Right forelimb (tissue), 1 donor: ENCODE measurements around the gene RPS2.

Experiments used
- DNase-seq: peaks from one replicate; pipeline ENCODE4 v3.0.0-alpha.2; 2018

The RPS2 gene

DNA sequence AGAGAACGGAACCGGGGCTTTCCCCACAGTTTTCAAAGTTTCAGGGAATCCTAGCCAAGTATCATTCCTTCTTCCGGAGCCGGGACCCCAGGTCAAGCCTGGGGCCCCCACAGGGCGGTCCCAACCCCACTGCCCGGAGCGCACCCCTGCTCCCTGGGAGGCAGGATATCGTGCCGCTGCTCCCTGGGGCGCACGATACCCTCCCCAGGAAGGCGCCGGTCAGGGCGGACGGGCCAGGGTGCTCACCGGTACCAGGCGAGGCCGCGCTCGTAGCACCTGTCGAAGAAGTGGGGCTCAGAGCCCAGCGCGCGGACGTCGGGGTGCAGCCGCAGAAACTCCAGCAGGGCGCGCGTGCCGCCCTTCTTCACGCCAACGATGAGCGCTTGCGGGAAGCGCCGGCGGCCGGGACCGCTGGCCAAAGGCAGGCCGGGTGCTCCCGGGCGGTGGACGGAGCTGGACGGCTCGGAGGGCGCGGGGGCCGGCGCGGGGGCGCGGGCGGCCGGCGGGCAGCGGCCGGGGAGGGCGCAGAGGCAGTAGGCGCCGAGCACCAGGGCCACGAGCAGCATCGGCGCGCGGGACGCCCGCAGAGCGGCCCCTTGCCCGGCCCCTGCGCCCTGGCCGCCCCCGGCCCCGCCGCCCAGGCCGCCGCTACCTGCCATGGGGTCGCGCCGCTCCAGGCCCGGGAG, 46.8 kb downstream of the RPS2 start:
- no peak for DNase-seq

DNA sequence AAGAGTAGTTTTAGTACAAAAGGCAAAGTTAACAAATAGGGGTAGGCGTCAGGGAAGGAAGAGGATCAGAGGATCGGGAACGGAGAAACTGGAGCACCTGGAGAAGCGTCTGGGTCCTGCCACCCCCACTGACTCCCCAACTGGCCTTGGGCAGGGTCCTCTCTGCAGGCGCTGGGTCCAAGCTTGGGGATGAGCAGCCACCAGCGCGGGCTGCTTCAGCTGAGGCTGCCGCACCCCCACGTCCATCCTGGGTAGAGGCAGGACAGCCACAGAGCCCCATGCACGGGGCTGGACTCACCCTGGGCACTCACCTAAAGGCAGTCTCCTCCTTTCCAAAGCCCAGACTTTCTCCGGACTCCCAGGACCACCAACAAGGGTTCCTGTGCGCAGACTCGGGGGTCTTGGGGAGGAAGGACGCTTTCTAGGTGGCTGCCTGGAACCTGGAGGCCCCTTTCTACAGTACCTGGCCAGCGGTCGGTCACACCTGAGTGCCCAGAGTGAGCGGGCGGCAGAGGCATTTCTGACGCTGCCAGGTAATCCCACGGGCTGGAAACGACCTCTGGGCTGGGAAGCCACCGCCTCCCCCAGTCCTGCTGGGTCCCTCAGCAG, 47.5 kb downstream of the RPS2 start:
- DNase-seq: no peak

DNA sequence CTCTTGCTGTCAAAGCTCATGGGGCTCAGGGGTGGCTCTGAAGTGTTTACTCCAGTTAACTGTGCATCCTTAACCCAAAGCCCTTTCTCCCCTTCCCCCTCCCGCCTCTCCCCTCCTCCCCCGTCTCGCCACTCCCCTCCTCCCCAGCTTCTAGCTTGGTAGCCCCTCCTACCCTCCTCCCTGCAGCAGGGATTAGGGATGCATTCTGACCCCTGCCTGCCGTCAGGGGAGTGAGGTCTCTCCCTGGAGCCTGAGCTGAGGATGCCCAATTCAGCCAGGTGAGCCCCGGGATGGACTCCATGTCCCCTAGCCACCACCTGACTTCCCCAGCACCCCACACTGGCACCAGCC, 48.0 kb downstream of the RPS2 start:
- DNase-seq: no peak

DNA sequence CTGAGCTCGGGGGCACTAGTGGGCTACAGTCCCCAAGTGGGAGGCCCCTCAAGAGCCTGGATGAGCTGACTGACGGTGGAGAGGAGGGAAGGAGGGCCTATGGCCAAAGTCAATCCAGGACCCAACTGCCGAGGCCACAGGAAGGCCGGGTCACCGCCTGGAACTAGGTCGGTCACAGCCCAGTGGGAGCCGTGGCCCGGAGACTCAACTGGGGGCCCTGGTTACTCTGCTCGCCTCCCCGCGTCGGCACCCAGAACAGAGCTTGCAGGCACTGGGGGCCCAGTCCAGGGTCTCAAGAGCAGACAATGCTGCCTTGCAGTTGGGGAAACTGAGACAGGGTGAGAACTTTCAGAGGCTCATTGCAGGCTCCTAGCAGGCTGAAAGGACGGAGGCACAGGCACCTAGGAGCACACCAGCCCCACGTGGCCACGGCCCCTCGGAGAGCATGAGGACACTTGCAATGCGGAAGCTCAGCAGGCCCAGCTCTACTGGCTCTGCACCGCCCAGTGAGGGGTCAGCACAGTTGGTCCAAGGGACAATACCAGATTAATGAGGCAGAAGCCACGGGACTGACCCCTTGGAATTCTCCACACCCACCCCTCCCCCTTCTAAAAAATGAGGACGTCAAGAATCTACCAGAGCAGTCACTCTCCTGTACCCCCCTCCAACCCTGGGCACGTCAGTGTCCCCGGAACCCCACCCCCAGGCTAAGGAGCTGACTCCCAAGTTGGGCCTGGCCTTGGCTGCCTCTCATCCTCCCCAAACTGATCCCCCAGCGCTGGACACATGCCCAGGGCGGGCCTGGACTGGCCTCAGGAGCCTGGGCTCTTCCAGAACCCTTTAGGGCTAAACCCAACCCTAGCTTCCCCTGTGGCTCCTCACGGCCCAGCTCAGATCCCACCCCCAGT, 48.6 kb downstream of the RPS2 start:
- no peak for DNase-seq

DNA sequence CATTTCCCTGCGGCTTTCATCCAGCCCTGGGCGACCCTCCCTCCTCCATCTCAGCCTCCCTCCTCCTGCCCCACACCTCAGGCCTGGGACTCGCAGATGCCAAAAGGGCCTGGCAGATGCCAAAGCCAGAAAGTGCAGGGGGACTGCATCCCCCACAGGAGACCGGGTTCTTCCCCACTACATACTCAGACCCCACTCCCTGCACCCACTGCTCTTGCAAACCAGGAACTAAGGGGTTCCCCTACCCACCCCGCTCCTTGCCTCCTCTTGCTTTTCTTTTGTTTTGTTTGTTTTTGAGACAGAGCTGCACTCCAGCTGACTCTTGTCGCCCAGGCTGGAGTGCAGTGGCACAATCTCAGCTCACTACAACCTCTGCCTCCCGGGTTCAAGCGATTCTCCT, 49.6 kb downstream of the RPS2 start:
- DNase-seq: no peak

DNA sequence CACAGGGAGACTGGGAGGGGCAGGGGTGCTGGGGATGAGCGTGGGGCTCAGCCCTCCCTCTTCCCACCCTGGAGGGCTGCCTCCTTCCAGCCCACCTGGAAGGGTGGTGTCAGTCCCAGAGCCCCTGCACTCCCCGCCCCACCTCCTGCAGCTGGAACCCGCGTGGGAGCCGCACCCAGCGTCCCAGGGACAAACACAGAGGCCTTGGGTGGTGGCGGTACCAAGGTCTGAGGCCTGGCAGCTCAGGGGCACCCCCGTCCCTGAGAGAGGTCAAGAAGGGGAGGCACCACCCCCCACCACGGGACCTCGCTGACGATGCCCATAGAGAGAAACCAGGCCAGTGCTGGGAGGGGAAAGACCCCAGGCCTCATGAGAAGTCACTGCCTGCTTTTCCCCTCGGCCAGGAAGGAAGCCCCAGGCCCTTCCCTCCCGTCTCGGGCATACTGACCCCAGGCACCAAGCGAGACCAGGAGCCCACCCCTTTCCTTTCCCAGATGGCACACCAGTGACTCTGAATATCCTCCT, 50.5 kb downstream of the RPS2 start:
- DNase-seq: no peak

DNA sequence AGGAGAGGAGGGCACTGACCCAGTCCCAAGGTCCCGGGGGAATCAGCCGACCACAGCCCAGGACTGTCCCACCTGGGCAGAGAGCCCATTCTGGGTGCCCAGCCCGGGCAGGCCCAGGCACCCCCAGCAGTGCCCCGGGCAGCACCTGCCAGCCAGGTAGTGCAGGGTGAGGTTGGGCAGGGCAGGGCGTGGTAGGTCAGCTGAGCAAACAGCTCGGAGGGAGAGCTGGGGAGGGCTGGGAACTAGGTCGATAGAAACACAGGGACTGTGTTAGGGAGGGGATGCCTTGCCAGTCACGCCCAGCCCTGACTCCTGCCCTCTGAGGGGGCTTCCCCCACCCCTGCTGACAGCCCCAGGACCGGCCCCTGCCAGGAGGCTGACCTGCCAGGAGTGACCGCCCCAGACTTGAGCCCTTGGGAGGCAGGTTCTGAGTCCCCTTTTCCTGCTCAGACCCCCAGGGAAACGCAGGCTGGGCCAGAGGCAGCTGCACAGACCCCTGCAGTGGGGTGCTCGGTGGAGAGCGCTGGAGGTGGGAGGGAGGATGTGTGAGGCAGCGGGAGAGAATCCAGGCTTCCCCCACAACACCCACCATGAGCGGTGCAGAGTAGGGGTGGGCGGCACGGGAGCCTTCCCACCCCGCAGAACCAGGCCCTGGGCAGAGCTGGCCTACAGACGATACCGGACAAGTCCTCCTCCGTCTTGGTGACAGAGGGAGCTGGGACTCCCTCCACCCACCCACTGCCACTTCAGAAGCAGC, 51.1 kb downstream of the RPS2 start:
- DNase-seq: no peak

DNA sequence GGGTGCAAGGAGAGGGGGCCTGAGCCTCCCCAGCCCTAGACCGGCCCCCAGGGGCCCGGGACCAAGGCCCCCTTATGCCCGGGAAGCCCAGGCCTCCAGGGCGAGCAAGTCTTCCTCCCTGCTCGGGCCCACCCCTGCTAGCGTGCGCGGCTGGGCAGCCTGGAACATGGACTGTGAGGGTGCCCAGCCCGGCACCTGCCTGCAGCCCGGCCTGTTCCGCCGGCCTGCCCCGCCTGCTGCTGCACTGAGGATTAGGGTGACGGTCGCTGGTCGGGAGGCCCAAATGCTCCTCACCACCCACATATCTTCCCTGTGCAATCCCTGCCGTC, 52.4 kb downstream of the RPS2 start:
- DNase-seq: no peak
